WTC11 (cell line): ENCODE measurements around the gene TNNI3K. TPM values are rescaled to one million over a fixed set of nuclear protein-coding genes. Genes with fewer than 3 reads are reported as not detected.

Source experiments
- ATAC-seq: fragments of 200-7000 bp; cut with Tn5 transposase; 2 replicates; pipeline ENCODE4 v1.10.0; 2021; ENCODE audit warnings: mild to moderate bottlenecking, moderate library complexity
- CTCF ChIA-PET: fragments of 300-600 bp; sonication (Branson Sonifier 250); formaldehyde crosslinking; loops from one replicate; lab custom pipeline; 2021; ENCODE audit warnings: antibody characterized with exemption; lab: Charles Lee
- POLR2A ChIA-PET: fragments of 350-600 bp; sonication (Branson Sonifier 250); formaldehyde crosslinking; loops from one replicate; lab custom pipeline; 2021; ENCODE audit warnings: antibody characterized with exemption; lab: Charles Lee
- DNase-seq: peaks from one replicate; pipeline ENCODE4 v3.0.0; 2021; ENCODE audit warnings: low spot score
- H3K27ac Mint-ChIP-seq: 2 replicates; pipeline ENCODE4 v1.8.0; 2021; ENCODE audit warnings: mixed read lengths
- H3K27me3 Mint-ChIP-seq: 2 replicates; pipeline ENCODE4 v1.8.0; 2021; ENCODE audit warnings: low read depth, mild to moderate bottlenecking, moderate library complexity, mixed read lengths
- H3K36me3 Mint-ChIP-seq: 2 replicates; pipeline ENCODE4 v1.8.0; 2021; ENCODE audit warnings: mixed read lengths
- H3K4me1 Mint-ChIP-seq: 2 replicates; pipeline ENCODE4 v1.8.0; 2022; ENCODE audit warnings: mixed read lengths
- H3K4me3 Mint-ChIP-seq: 2 replicates; pipeline ENCODE4 v1.8.0; 2021; ENCODE audit warnings: mild to moderate bottlenecking, moderate library complexity, mixed read lengths
- H3K9me3 Mint-ChIP-seq: 2 replicates; pipeline ENCODE4 v1.8.0; 2021; ENCODE audit warnings: mixed read lengths
- AR ChIP-seq: fragments of 250-450 bp; sonication (Bioruptor Pico); IDR thresholded peaks from 2 replicates; pipeline ENCODE4 v1.9.0; 2021; ENCODE audit warnings: mild to moderate bottlenecking
- ATF2 ChIP-seq: sonication (generic); formaldehyde crosslinking; IDR thresholded peaks from 2 replicates; pipeline ENCODE4 v1.8.1; 2022; ENCODE audit warnings: low read depth, missing genetic modification reagents, borderline replicate concordance
- CDX4 ChIP-seq: fragments of 250-450 bp; sonication (Bioruptor Pico); IDR thresholded peaks from 2 replicates; pipeline ENCODE4 v1.9.0; 2021; ENCODE audit warnings: moderate library complexity, mild to moderate bottlenecking, inconsistent platforms, borderline replicate concordance
- EMX1 ChIP-seq: fragments of 250-450 bp; sonication (Bioruptor Pico); IDR thresholded peaks from 2 replicates; pipeline ENCODE4 v1.8.0; 2021; ENCODE audit warnings: mild to moderate bottlenecking
- GTF2I ChIP-seq: fragments of 250-450 bp; sonication (Bioruptor Pico); conservative IDR thresholded peaks from 2 replicates; pipeline ENCODE4 v1.4.0; 2021; ENCODE audit warnings: mild to moderate bottlenecking
- IRF2 ChIP-seq: sonication (generic); formaldehyde crosslinking; IDR thresholded peaks from 2 replicates; pipeline ENCODE4 v1.8.0; 2022; ENCODE audit warnings: low read depth, missing genetic modification reagents, borderline replicate concordance
- JAZF1 ChIP-seq: fragments of 250-450 bp; sonication (Bioruptor Pico); IDR thresholded peaks from 2 replicates; pipeline ENCODE4 v1.9.0; 2021; ENCODE audit warnings: moderate library complexity, mild to moderate bottlenecking, inconsistent platforms
- JUN ChIP-seq: sonication (generic); formaldehyde crosslinking; IDR thresholded peaks from 2 replicates; pipeline ENCODE4 v1.8.0; 2023; ENCODE audit warnings: mild to moderate bottlenecking, missing genetic modification reagents
- MLX ChIP-seq: sonication (generic); formaldehyde crosslinking; IDR thresholded peaks from 2 replicates; pipeline ENCODE4 v1.8.1; 2023; ENCODE audit warnings: mild to moderate bottlenecking, missing genetic modification reagents, moderate library complexity
- PRRX2 ChIP-seq: fragments of 250-450 bp; sonication (Bioruptor Pico); IDR thresholded peaks from 2 replicates; pipeline ENCODE4 v1.8.0; 2021; ENCODE audit warnings: mild to moderate bottlenecking
- RORB ChIP-seq: fragments of 250-450 bp; sonication (Bioruptor Pico); IDR thresholded peaks from 2 replicates; pipeline ENCODE4 v1.9.0; 2021; ENCODE audit warnings: mild to moderate bottlenecking
- SMAD4 ChIP-seq: sonication (generic); formaldehyde crosslinking; IDR thresholded peaks from 2 replicates; pipeline ENCODE4 v1.8.0; 2022; ENCODE audit warnings: mild to moderate bottlenecking, missing genetic modification reagents
- SOX15 ChIP-seq: fragments of 250-450 bp; sonication (Bioruptor Pico); IDR thresholded peaks from 2 replicates; pipeline ENCODE4 v1.9.0; 2021; ENCODE audit warnings: mild to moderate bottlenecking
- TCF7 ChIP-seq: sonication (generic); formaldehyde crosslinking; IDR thresholded peaks from 2 replicates; pipeline ENCODE4 v1.8.0; 2022; ENCODE audit warnings: mild to moderate bottlenecking, low read depth, missing genetic modification reagents, moderate library complexity
- USF1 ChIP-seq: sonication (generic); formaldehyde crosslinking; IDR thresholded peaks from 2 replicates; pipeline ENCODE4 v1.8.0; 2022; ENCODE audit warnings: mild to moderate bottlenecking, missing genetic modification reagents
- USF2 ChIP-seq: sonication (generic); formaldehyde crosslinking; IDR thresholded peaks from 2 replicates; pipeline ENCODE4 v1.8.1; 2023; ENCODE audit warnings: mild to moderate bottlenecking, missing genetic modification reagents, moderate library complexity
- ZMAT4 ChIP-seq: fragments of 250-450 bp; sonication (Bioruptor Pico); IDR thresholded peaks from 2 replicates; pipeline ENCODE4 v1.9.0; 2021; ENCODE audit warnings: mild to moderate bottlenecking
- ZNF138 ChIP-seq: sonication (generic); formaldehyde crosslinking; conservative IDR thresholded peaks from 2 replicates; pipeline ENCODE4 v1.8.1; 2022; ENCODE audit warnings: mild to moderate bottlenecking, moderate library complexity, missing genetic modification reagents
- ZNF232 ChIP-seq: sonication (generic); formaldehyde crosslinking; IDR thresholded peaks from 2 replicates; pipeline ENCODE4 v1.8.0; 2022; ENCODE audit warnings: mild to moderate bottlenecking, missing genetic modification reagents
- ZNF671 ChIP-seq: fragments of 250-450 bp; sonication (Bioruptor Pico); IDR thresholded peaks from 2 replicates; pipeline ENCODE4 v1.8.0; 2021; ENCODE audit warnings: mild to moderate bottlenecking
- total RNA-seq: library from RNA; stranded (reverse); gene quantifications from 3 replicates; pipeline ENCODE4 v1.2.3, GENCODE V29; 2021

Gene TNNI3K
- total RNA-seq, 1 experiment from 2014 or later: 0.07 TPM

- TF ChIP-seq ZNF671 (CRISPR knock-in tag) (no peak), ZMAT4 (CRISPR knock-in tag) (no peak), RORB (CRISPR knock-in tag) (no peak), EMX1 (no peak)
- TF ChIP-seq, all 79 proteins: peak for 0
- Mint-ChIP-seq H3K36me3 (no peaks in the 10 kb centered on the region), H3K27me3 (no peaks in the 10 kb centered on the region), H3K4me3 (no peak overlapping the region), H3K27ac (no peak overlapping the region), H3K9me3 (no peaks in the 10 kb centered on the region), H3K4me1 (no peaks in the 10 kb centered on the region)
- ATAC-seq (peak; percentile 65), DNase-seq (no peak)
- ChIA-PET POLR2A (no interaction called here), CTCF (no interaction called here)
These were observed 335.8 kb downstream of the TNNI3K start for GRCh38 chr1:74570797-74571492.

- no peaks in the 10 kb centered on the region for H3K27me3 Mint-ChIP-seq
- no peak overlapping the region for H3K4me3 Mint-ChIP-seq
- CTCF ChIA-PET: no interaction called here
- no peaks in the 10 kb centered on the region for H3K4me1 Mint-ChIP-seq
- no peak for DNase-seq
- ATAC-seq: no peak
- no peaks in the 10 kb centered on the region for H3K36me3 Mint-ChIP-seq
- no peak for TF ChIP-seq TCF7 (CRISPR knock-in tag)
- TF ChIP-seq SOX15: no peak
- no peak for TF ChIP-seq USF2 (CRISPR knock-in tag)
- TF ChIP-seq IRF2 (CRISPR knock-in tag): no peak
- TF ChIP-seq JAZF1 (CRISPR knock-in tag): no peak
- TF ChIP-seq ZNF138 (CRISPR knock-in tag): no peak
- no peak for TF ChIP-seq JUN
- TF ChIP-seq RORB (CRISPR knock-in tag): no peak
- no peak for TF ChIP-seq GTF2I (CRISPR knock-in tag)
- no peak for TF ChIP-seq PRRX2 (CRISPR knock-in tag)
- TF ChIP-seq AR (CRISPR knock-in tag): no peak
- TF ChIP-seq ZNF232 (CRISPR knock-in tag): no peak
- no peak for TF ChIP-seq ATF2 (CRISPR knock-in tag)
- TF ChIP-seq SMAD4 (CRISPR knock-in tag): no peak
- no peak for TF ChIP-seq MLX
- TF ChIP-seq USF1 (CRISPR knock-in tag): no peak
- TF ChIP-seq CDX4 (CRISPR knock-in tag): no peak
- no peak overlapping the region for H3K27ac Mint-ChIP-seq
- H3K9me3 Mint-ChIP-seq: no peaks in the 10 kb centered on the region
- POLR2A ChIA-PET: interaction anchor here (0.9 kb wide), 1 partner anchor 38 kb away, joined by 3 read pairs; no protein-coding TSS in a partner anchor
These were observed 336.3 kb downstream of the TNNI3K start for GRCh38 chr1:74571493-74571800.
